ENCODE data around the gene SNX30. TPM values are rescaled to one million over a fixed set of nuclear protein-coding genes. Genes with fewer than 3 reads are reported as not detected.

SNX30 gene
- total and polyA plus RNA-seq, 2 experiments from 2014 or later = 8.5 to 26.7 TPM

- Histone ChIP-seq H3K36me3 (ENCODE audit: low read depth) (peaks cover 8% of the 10 kb centered on the region; the same call in 1 of the 2 replicates), H3F3A (ENCODE audit: insufficient read depth) (peaks cover 21% of the 10 kb centered on the region), H2AFZ (no peak overlapping the region), H3K9ac (no peak overlapping the region), H3K4me3 (no peak overlapping the region), H3K4me1 (ENCODE audit: insufficient read depth) (peaks cover 37% of the 10 kb centered on the region), H3K27ac (no peak overlapping the region), H4K20me1 (ENCODE audit: insufficient read depth) (no peaks in the 10 kb centered on the region), H3K9me2 (ENCODE audit: insufficient read depth) (no peaks in the 10 kb centered on the region), H3K79me2 (ENCODE audit: insufficient read depth) (peaks cover 19% of the 10 kb centered on the region; the same call in 1 of the 2 replicates), H3K27me3 (replicated peaks; ENCODE audit: insufficient read depth) (no peaks in the 10 kb centered on the region), H3K9me3 (ENCODE audit: low read depth) (no peaks in the 10 kb centered on the region), H3K4me2 (ENCODE audit: unreplicated experiment) (no peak overlapping the region)
- in situ Hi-C loops (cut with MboI) = no loop called here
- 95 to 98% methylated on average over 4 to 7 of the region's 7 CpGs for WGBS, 2 experiments (ENCODE audit: low coverage in 1 of 2, low lambda C conversion rate in 2 of 2, missing lambda C conversion rate in 2 of 2)
- no peak for TF ChIP-seq EZH2 (IDR thresholded peaks at IDR 0.05; ENCODE audit: insufficient read depth, poor library complexity, severe bottlenecking)
- no peak for TF ChIP-seq EZH2phosphoT487 (IDR thresholded peaks at IDR 0.05; ENCODE audit: insufficient read depth, low read depth)
- no peak for DNase-seq
These were observed 114.4 kb downstream of the SNX30 start for GRCh38 chr9:112864982-112865381.

GRCh38 chr9:112866662-112867274 is 116.2 kb downstream of the SNX30 start:
- Histone ChIP-seq H3K4me1 (ENCODE audit: insufficient read depth) (peaks cover 29% of the 10 kb centered on the region), H3K27ac (no peak overlapping the region), H3K9me3 (ENCODE audit: low read depth) (no peaks in the 10 kb centered on the region), H3K4me3 (no peak overlapping the region), H3K4me2 (ENCODE audit: unreplicated experiment) (no peak overlapping the region), H3F3A (ENCODE audit: insufficient read depth) (peaks cover 21% of the 10 kb centered on the region), H3K9me2 (ENCODE audit: insufficient read depth) (no peaks in the 10 kb centered on the region), H3K36me3 (ENCODE audit: low read depth) (peaks cover 15% of the 10 kb centered on the region), H2AFZ (no peak overlapping the region), H4K20me1 (ENCODE audit: insufficient read depth) (no peaks in the 10 kb centered on the region), H3K27me3 (replicated peaks; ENCODE audit: insufficient read depth) (no peaks in the 10 kb centered on the region), H3K79me2 (ENCODE audit: insufficient read depth) (peaks cover 5% of the 10 kb centered on the region; the same call in 1 of the 2 replicates), H3K9ac (no peak overlapping the region)
- in situ Hi-C loops (cut with MboI) = no loop called here
- WGBS, 2 experiments (ENCODE audit: low coverage in 1 of 2, low lambda C conversion rate in 2 of 2, missing lambda C conversion rate in 2 of 2) = 94% methylated on average over 1 of the region's 1 CpG; no CpG with 5 or more reads in 1 of the 2 experiments
- TF ChIP-seq EZH2 (IDR thresholded peaks at IDR 0.05; ENCODE audit: insufficient read depth, poor library complexity, severe bottlenecking) = no peak
- TF ChIP-seq EZH2phosphoT487 (IDR thresholded peaks at IDR 0.05; ENCODE audit: insufficient read depth, low read depth) = no peak
- DNase-seq = peak; percentile 20

DNA sequence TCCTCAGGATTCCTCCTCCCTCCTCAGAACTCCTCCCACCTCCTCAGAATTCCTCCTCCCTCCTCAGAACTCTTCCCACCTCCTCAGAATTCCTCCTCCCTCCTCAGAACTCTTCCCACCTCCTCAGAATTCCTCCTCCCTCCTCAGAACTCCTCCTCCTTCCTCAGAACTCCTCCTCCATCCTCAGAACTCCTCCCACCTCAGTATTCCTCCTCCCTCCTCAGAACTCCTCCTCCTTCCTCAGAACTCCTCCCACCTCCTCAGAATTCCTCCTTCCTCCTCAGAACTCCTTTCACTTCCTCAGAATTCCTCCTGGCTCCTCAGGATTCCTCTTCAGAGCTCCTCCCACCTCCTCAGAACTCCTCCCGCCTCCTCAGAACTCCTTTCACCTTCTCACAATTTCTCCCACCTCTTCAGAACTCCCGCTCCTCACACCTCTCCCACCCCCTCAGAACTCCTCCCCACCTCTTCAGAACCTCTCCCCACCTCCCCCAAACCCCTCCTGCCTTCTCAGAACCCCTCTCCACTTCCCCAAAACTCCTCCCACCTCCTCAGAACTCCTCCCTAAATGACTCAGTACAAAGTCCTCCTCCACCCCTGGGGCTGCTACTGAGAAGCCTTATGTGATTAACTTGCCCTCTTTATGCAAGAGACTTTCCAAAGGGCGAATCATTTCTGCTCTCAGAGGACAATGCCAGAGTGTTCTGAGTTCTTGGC is 116.9 kb downstream of the SNX30 start:
- TF ChIP-seq EZH2 (IDR thresholded peaks at IDR 0.05; ENCODE audit: insufficient read depth, poor library complexity, severe bottlenecking) = no peak
- TF ChIP-seq EZH2phosphoT487 (IDR thresholded peaks at IDR 0.05; ENCODE audit: insufficient read depth, low read depth) = no peak
- Histone ChIP-seq H3K27ac (peak overlapping the region; percentile 59), H3K4me1 (ENCODE audit: insufficient read depth) (peaks cover 22% of the 10 kb centered on the region), H3K9ac (no peak overlapping the region), H3K79me2 (ENCODE audit: insufficient read depth) (peaks cover 5% of the 10 kb centered on the region; the same call in 1 of the 2 replicates), H3K4me3 (no peak overlapping the region), H3K27me3 (replicated peaks; ENCODE audit: insufficient read depth) (no peaks in the 10 kb centered on the region), H2AFZ (peak overlapping the region; percentile 53), H3K4me2 (ENCODE audit: unreplicated experiment) (no peak overlapping the region), H4K20me1 (ENCODE audit: insufficient read depth) (no peaks in the 10 kb centered on the region), H3K36me3 (ENCODE audit: low read depth) (peaks cover 15% of the 10 kb centered on the region), H3K9me3 (ENCODE audit: low read depth) (no peaks in the 10 kb centered on the region), H3K9me2 (ENCODE audit: insufficient read depth) (no peaks in the 10 kb centered on the region), H3F3A (ENCODE audit: insufficient read depth) (peaks cover 21% of the 10 kb centered on the region)
- in situ Hi-C loops (cut with MboI) = no loop called here
- 38 to 50% methylated on average over 1 to 3 of the region's 3 CpGs for WGBS, 2 experiments (ENCODE audit: low coverage in 1 of 2, low lambda C conversion rate in 2 of 2, missing lambda C conversion rate in 2 of 2)
- DNase-seq = peak; percentile 88

DNA sequence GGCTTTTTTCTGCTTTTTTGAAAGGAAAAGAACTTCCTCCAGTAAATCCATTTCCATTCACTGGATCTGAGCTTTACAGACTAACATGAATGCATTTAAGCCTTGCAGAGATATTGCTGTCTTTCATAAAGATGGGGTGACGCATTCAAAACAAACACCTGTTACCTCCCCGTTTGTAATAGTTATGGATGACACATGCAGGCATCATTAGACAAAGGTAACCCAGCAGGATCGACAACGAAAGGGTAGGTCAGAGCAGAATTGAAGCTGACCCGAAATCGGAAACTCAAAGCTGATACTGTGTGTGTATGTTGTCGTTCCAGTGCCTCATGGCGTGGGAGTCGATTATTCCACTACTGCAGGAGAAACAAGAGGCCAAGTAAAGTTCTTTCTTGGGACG is 117.9 kb downstream of the SNX30 start:
- Histone ChIP-seq H2AFZ (no peak overlapping the region), H3K9me3 (ENCODE audit: low read depth) (no peaks in the 10 kb centered on the region), H3K79me2 (ENCODE audit: insufficient read depth) (no peaks in the 10 kb centered on the region; the same call in 1 of the 2 replicates), H4K20me1 (ENCODE audit: insufficient read depth) (no peaks in the 10 kb centered on the region), H3K9ac (no peak overlapping the region), H3K9me2 (ENCODE audit: insufficient read depth) (no peaks in the 10 kb centered on the region), H3K4me1 (ENCODE audit: insufficient read depth) (peaks cover 21% of the 10 kb centered on the region), H3K4me3 (no peak overlapping the region), H3F3A (ENCODE audit: insufficient read depth) (peaks cover 26% of the 10 kb centered on the region), H3K4me2 (ENCODE audit: unreplicated experiment) (no peak overlapping the region), H3K36me3 (ENCODE audit: low read depth) (peaks cover 15% of the 10 kb centered on the region), H3K27ac (peak overlapping the region; percentile 59), H3K27me3 (replicated peaks; ENCODE audit: insufficient read depth) (no peaks in the 10 kb centered on the region)
- 87% methylated on average over 10 of the region's 10 CpGs for WGBS, 2 experiments (ENCODE audit: low coverage in 1 of 2, low lambda C conversion rate in 2 of 2, missing lambda C conversion rate in 2 of 2)
- TF ChIP-seq EZH2 (IDR thresholded peaks at IDR 0.05; ENCODE audit: insufficient read depth, poor library complexity, severe bottlenecking) (no peak), EZH2phosphoT487 (IDR thresholded peaks at IDR 0.05; ENCODE audit: insufficient read depth, low read depth) (no peak)
- no peak for DNase-seq
- in situ Hi-C loops (cut with MboI) = no loop called here
